ENCODE results near the gene ERGIC3.
"Not testable (repeated sequence)": the region's sequence is repeated elsewhere in the genome, so short reads cannot be mapped to it uniquely, and the experiment has no call there.

The ERGIC3 gene

GRCh38 chr20:35518955-35519354, 22.9 kb upstream of the ERGIC3 start:
- no peak for DNase-seq (ENCODE audit: low spot score)

GRCh38 chr20:35523298-35523888, 18.5 kb upstream of the ERGIC3 start:
- DNase-seq (ENCODE audit: low spot score), result peak; percentile 39

- no peak for DNase-seq (ENCODE audit: low spot score)
Observed at GRCh38 chr20:35525639-35526038, 16.2 kb upstream of the ERGIC3 start.

GRCh38 chr20:35527122-35527769, 14.6 kb upstream of the ERGIC3 start:
- DNase-seq (ENCODE audit: low spot score), result no peak

GRCh38 chr20:35529552-35529951, 12.3 kb upstream of the ERGIC3 start, which contains the start of gene C20orf173:
Gene C20orf173, minus strand, starts transcription at chr20:35529652. Its CDS starts 279 bp downstream, at chr20:35529373.
- DNase-seq (ENCODE audit: low spot score), result no peak

- DNase-seq (ENCODE audit: low spot score), result no peak
Observed at GRCh38 chr20:35539756-35540212, 2.1 kb upstream of the ERGIC3 start.

GRCh38 chr20:35541118-35541782, 628 bp upstream of the ERGIC3 start:
- DNase-seq (ENCODE audit: low spot score), result peak; percentile 32

GRCh38 chr20:35542990-35543389, 1.1 kb downstream of the ERGIC3 start:
- DNase-seq (ENCODE audit: low spot score), result no peak

- DNase-seq (ENCODE audit: low spot score), result no peak
Observed at GRCh38 chr20:35544436-35544835, 2.6 kb downstream of the ERGIC3 start.

GRCh38 chr20:35544941-35545340, 3.1 kb downstream of the ERGIC3 start:
- not testable (repeated sequence) for DNase-seq (ENCODE audit: low spot score)

GRCh38 chr20:35546127-35546526, 4.2 kb downstream of the ERGIC3 start:
- no peak for DNase-seq (ENCODE audit: low spot score)

- no peak for DNase-seq (ENCODE audit: low spot score)
Observed at GRCh38 chr20:35547329-35547728, 5.5 kb downstream of the ERGIC3 start.

GRCh38 chr20:35551503-35551902, 9.6 kb downstream of the ERGIC3 start:
- peak; percentile 68 for DNase-seq (ENCODE audit: low spot score)

- DNase-seq (ENCODE audit: low spot score), result no peak
Observed at GRCh38 chr20:35552914-35553313, 11.0 kb downstream of the ERGIC3 start.

GRCh38 chr20:35555461-35555860, 13.6 kb downstream of the ERGIC3 start:
- not testable (repeated sequence) for DNase-seq (ENCODE audit: low spot score)

GRCh38 chr20:35555951-35556645, 14.2 kb downstream of the ERGIC3 start:
- DNase-seq (ENCODE audit: low spot score), result no peak

- no peak for DNase-seq (ENCODE audit: low spot score)
Observed at GRCh38 chr20:35556871-35557270, 15.0 kb downstream of the ERGIC3 start.

- no peak for DNase-seq (ENCODE audit: low spot score)
Observed at GRCh38 chr20:35558451-35558850, 16.6 kb downstream of the ERGIC3 start.

GRCh38 chr20:35559042-35559693, 17.3 kb downstream of the ERGIC3 start:
- no peak for DNase-seq (ENCODE audit: low spot score)

GRCh38 chr20:35560105-35560511, 18.2 kb downstream of the ERGIC3 start:
- DNase-seq (ENCODE audit: low spot score), result no peak

- DNase-seq (ENCODE audit: low spot score), result no peak
Observed at GRCh38 chr20:35560541-35560940, 18.7 kb downstream of the ERGIC3 start.

- peak; percentile 78 for DNase-seq (ENCODE audit: low spot score)
Observed at GRCh38 chr20:35561268-35561667, 19.4 kb downstream of the ERGIC3 start.
